Progenitor cell of endocrine pancreas (in vitro differentiated cells): ENCODE measurements around the gene HELZ2. TPM values are rescaled to one million over a fixed set of nuclear protein-coding genes. Genes with fewer than 3 reads are reported as not detected.

Source experiments
- DNase-seq: peaks from one replicate; pipeline ENCODE4 v3.0.0; 2021; ENCODE audit warnings: low spot score; ENCODE audit not compliant: unreplicated experiment
- H3K27ac Mint-ChIP-seq: 2 replicates; pipeline ENCODE4 v1.8.0; 2021; ENCODE audit warnings: mild to moderate bottlenecking, moderate library complexity, mixed read lengths
- H3K27me3 Mint-ChIP-seq: 2 replicates; pipeline ENCODE4 v1.8.0; 2021; ENCODE audit warnings: mixed read lengths
- H3K36me3 Mint-ChIP-seq: 2 replicates; pipeline ENCODE4 v1.8.0; 2022; ENCODE audit warnings: mixed read lengths; ENCODE audit not compliant: insufficient read depth
- H3K4me1 Mint-ChIP-seq: 2 replicates; pipeline ENCODE4 v1.8.0; 2021; ENCODE audit warnings: low read depth, mixed read lengths
- H3K4me3 Mint-ChIP-seq: 2 replicates; pipeline ENCODE4 v1.8.0; 2021; ENCODE audit warnings: low read depth, mild to moderate bottlenecking, moderate library complexity, mixed read lengths
- H3K9me3 Mint-ChIP-seq: 2 replicates; pipeline ENCODE4 v1.8.0; 2021; ENCODE audit warnings: low read depth, mixed read lengths
- CTCF ChIP-seq: fragments of 200-600 bp; sonication (generic); IDR thresholded peaks from one replicate; pipeline ENCODE4 v1.5.0; 2021; ENCODE audit warnings: antibody characterized with exemption, mild to moderate bottlenecking; ENCODE audit not compliant: unreplicated experiment
- long read RNA-seq: library from polyadenylated mRNA; unstranded; transcript quantifications from one replicate; pipeline ENCODE4 v2.0.0, GENCODE V29; 2020
- total RNA-seq: library from RNA; stranded (reverse); gene quantifications from 2 replicates; pipeline ENCODE4 v1.2.1, GENCODE V29; 2021

Gene HELZ2
- 19.3 and 21.6 TPM in 2 replicates for total RNA-seq
- long read RNA-seq, partial matches to known transcripts, result 0 of 1 reads
- long read RNA-seq, other reads (novel, unspliced or antisense), result 0 of 1 reads

GRCh38 chr20:63574156-63574828 is at the start of gene HELZ2:
Gene HELZ2, minus strand, starts transcription at chr20:63574239. Its CDS starts 1,854 bp downstream, at chr20:63572385.
- Mint-ChIP-seq H3K9me3 (no peaks in the 10 kb centered on the region), H3K36me3 (no peaks in the 10 kb centered on the region)

GRCh38 chr20:63622732-63623131 is 48.7 kb upstream of the HELZ2 start:
- no peak for DNase-seq
- no peak for TF ChIP-seq CTCF
- H3K9me3 Mint-ChIP-seq, result no peaks in the 10 kb centered on the region
- peaks cover 5% of the 10 kb centered on the region for H3K36me3 Mint-ChIP-seq
- peaks cover 5% of the 10 kb centered on the region for H3K4me1 Mint-ChIP-seq
- no peak overlapping the region for H3K27ac Mint-ChIP-seq
- no peaks in the 10 kb centered on the region for H3K27me3 Mint-ChIP-seq
- H3K4me3 Mint-ChIP-seq, result no peak overlapping the region

More at GRCh38 chr20:63574156-63574828, at the start of gene HELZ2:
- H3K4me3 Mint-ChIP-seq, result peak within 1 kb of the TSS; percentile 76
- peaks cover 6% of the 10 kb centered on the region for H3K27me3 Mint-ChIP-seq
- H3K27ac Mint-ChIP-seq, result peak within 1 kb of the TSS; percentile 74
- no peaks in the 10 kb centered on the region for H3K4me1 Mint-ChIP-seq
- peak; percentile 29 for DNase-seq
- no peak for TF ChIP-seq CTCF

- TF ChIP-seq CTCF, result no peak
- H3K27me3 Mint-ChIP-seq, result no peaks in the 10 kb centered on the region
- H3K4me3 Mint-ChIP-seq, result no peak overlapping the region
- H3K4me1 Mint-ChIP-seq, result peaks cover 5% of the 10 kb centered on the region
- H3K36me3 Mint-ChIP-seq, result peaks cover 7% of the 10 kb centered on the region
- no peak for DNase-seq
- H3K27ac Mint-ChIP-seq, result no peak overlapping the region
- no peaks in the 10 kb centered on the region for H3K9me3 Mint-ChIP-seq
These were observed 48.1 kb upstream of the HELZ2 start for GRCh38 chr20:63622096-63622495.

- H3K4me3 Mint-ChIP-seq, result no peak overlapping the region
- peaks cover 5% of the 10 kb centered on the region for H3K4me1 Mint-ChIP-seq
- TF ChIP-seq CTCF, result no peak
- H3K36me3 Mint-ChIP-seq, result peaks cover 16% of the 10 kb centered on the region
- H3K9me3 Mint-ChIP-seq, result no peaks in the 10 kb centered on the region
- DNase-seq, result no peak
- H3K27ac Mint-ChIP-seq, result no peak overlapping the region
- H3K27me3 Mint-ChIP-seq, result no peaks in the 10 kb centered on the region
These were observed 47.0 kb upstream of the HELZ2 start for GRCh38 chr20:63620991-63621390.

GRCh38 chr20:63619505-63619904 is 45.5 kb upstream of the HELZ2 start:
- peaks cover 27% of the 10 kb centered on the region for H3K36me3 Mint-ChIP-seq
- no peak overlapping the region for H3K4me3 Mint-ChIP-seq
- H3K9me3 Mint-ChIP-seq, result peaks cover 5% of the 10 kb centered on the region
- H3K27ac Mint-ChIP-seq, result no peak overlapping the region
- TF ChIP-seq CTCF, result no peak
- no peak for DNase-seq
- peaks cover 2% of the 10 kb centered on the region for H3K4me1 Mint-ChIP-seq
- H3K27me3 Mint-ChIP-seq, result no peaks in the 10 kb centered on the region
